IMR-90 (cell line): ENCODE results near the gene PRKCE. TPM values are rescaled to one million over a fixed set of nuclear protein-coding genes. Genes with fewer than 3 reads are reported as not detected.

Experiments used
- ATAC-seq: fragments of 200-7000 bp; cut with Tn5 transposase; 2 replicates; pipeline ENCODE4 v1.9.1; 2020; ENCODE audit warnings: low read depth, mild to moderate bottlenecking, moderate library complexity
- BruUV-seq: library from RNA; stranded (reverse); fragments of 400-500 nt; replicated peaks from 2 replicates; lab custom pipeline; 2021; lab: Mats Ljungman, UMichigan
- CTCF ChIA-PET: fragments of 300-600 bp; formaldehyde crosslinking; extraction: SDS; loops from one replicate; lab custom pipeline; 2021; ENCODE audit warnings: antibody characterized with exemption; lab: Yijun Ruan, JAX
- POLR2A ChIA-PET: fragments of 300-600 bp; sonication (Branson Sonifier 250); formaldehyde crosslinking; loops from one replicate; lab custom pipeline; 2022; ENCODE audit warnings: antibody characterized with exemption; ENCODE audit not compliant: unreplicated experiment; lab: Charles Lee
- DNase-seq: peaks from one replicate; pipeline ENCODE4 v3.0.0; 2013
- H2AFZ ChIP-seq: replicated peaks from 2 replicates; pipeline ENCODE3; 2013; ENCODE audit warnings: low read length, mild to moderate bottlenecking; ENCODE audit not compliant: poor library complexity
- H2AK5ac ChIP-seq: 2 replicates; pipeline ENCODE4 v1.6.1; 2013; ENCODE audit warnings: low read depth, low read length, inconsistent platforms
- H2AK9ac ChIP-seq: replicated peaks from 2 replicates; pipeline ENCODE3; 2013; ENCODE audit warnings: mild to moderate bottlenecking, low read depth, low read length, moderate library complexity; ENCODE audit not compliant: poor library complexity
- H2BK120ac ChIP-seq: 2 replicates; pipeline ENCODE4 v1.6.1; 2013; ENCODE audit warnings: low read depth, low read length, inconsistent platforms
- H2BK15ac ChIP-seq: 3 replicates; pipeline ENCODE4 v1.6.1; 2013; ENCODE audit warnings: low read depth, low read length, inconsistent platforms
- H2BK20ac ChIP-seq: 2 replicates; pipeline ENCODE4 v1.6.1; 2013; ENCODE audit warnings: low read depth, mild to moderate bottlenecking, inconsistent platforms, low read length, moderate library complexity
- H2BK5ac ChIP-seq: 2 replicates; pipeline ENCODE4 v1.6.1; 2013; ENCODE audit warnings: mild to moderate bottlenecking, low read depth, low read length, inconsistent platforms; ENCODE audit not compliant: poor library complexity, severe bottlenecking
- H3K14ac ChIP-seq: replicated peaks from 2 replicates; pipeline ENCODE4 v1.6.1; 2013; ENCODE audit warnings: low read depth, low read length, inconsistent platforms
- H3K18ac ChIP-seq: 2 replicates; pipeline ENCODE4 v1.6.1; 2013; ENCODE audit warnings: low read depth, low read length, control low read depth
- H3K23ac ChIP-seq: 2 replicates; pipeline ENCODE4 v1.6.1; 2013; ENCODE audit warnings: low read depth, low read length, inconsistent platforms
- H3K27ac ChIP-seq: 2 replicates; pipeline ENCODE4 v1.5.1; 2013; ENCODE audit warnings: mild to moderate bottlenecking, control low read depth, low read length; ENCODE audit not compliant: insufficient read depth
- H3K27me3 ChIP-seq: 2 replicates; pipeline ENCODE4 v1.6.1; 2013; ENCODE audit warnings: low read length; ENCODE audit not compliant: control insufficient read depth, insufficient read depth
- H3K36me3 ChIP-seq: 2 replicates; pipeline ENCODE4 v1.6.1; 2013; ENCODE audit warnings: low read length, mixed read lengths; ENCODE audit not compliant: control insufficient read depth, insufficient read depth
- H3K4ac ChIP-seq: 2 replicates; pipeline ENCODE4 v1.6.1; 2013; ENCODE audit warnings: low read depth, low read length, inconsistent platforms
- H3K4me1 ChIP-seq: 2 replicates; pipeline ENCODE4 v1.6.1; 2013; ENCODE audit warnings: low read length, mixed read lengths; ENCODE audit not compliant: control insufficient read depth, insufficient read depth
- H3K4me2 ChIP-seq: 2 replicates; pipeline ENCODE4 v1.6.1; 2013; ENCODE audit warnings: low read depth, mild to moderate bottlenecking, control low read depth, low read length, moderate library complexity
- H3K4me3 ChIP-seq: 2 replicates; pipeline ENCODE4 v1.5.1; 2013; ENCODE audit warnings: low read depth, mild to moderate bottlenecking, control low read depth, low read length, moderate library complexity; ENCODE audit not compliant: insufficient read depth
- H3K56ac ChIP-seq: 2 replicates; pipeline ENCODE4 v1.6.1; 2013; ENCODE audit warnings: low read length, inconsistent platforms; ENCODE audit not compliant: insufficient read depth; ENCODE audit errors: extremely low read depth
- H3K79me1 ChIP-seq, 2 experiments: 2 replicates each; pipeline ENCODE4 v1.6.1; 2013; ENCODE audit warnings: low read length in 2 of 2, inconsistent platforms in 1 of 2, low read depth in 1 of 2
- H3K9ac ChIP-seq: 2 replicates; pipeline ENCODE4 v1.6.1; 2013; ENCODE audit warnings: low read depth, low read length, control low read depth
- H3K9me1 ChIP-seq: 2 replicates; pipeline ENCODE4 v1.6.1; 2013; ENCODE audit warnings: low read length, inconsistent platforms; ENCODE audit not compliant: insufficient read depth
- H3K9me3 ChIP-seq: 2 replicates; pipeline ENCODE4 v1.6.1; 2013; ENCODE audit warnings: low read length; ENCODE audit not compliant: control insufficient read depth, insufficient read depth
- H4K20me1 ChIP-seq: 2 replicates; pipeline ENCODE4 v1.6.1; 2013; ENCODE audit warnings: low read length, inconsistent platforms; ENCODE audit not compliant: insufficient read depth
- H4K5ac ChIP-seq: 2 replicates; pipeline ENCODE4 v1.6.1; 2013; ENCODE audit warnings: mild to moderate bottlenecking, low read depth, low read length, control low read depth
- H4K8ac ChIP-seq, 2 experiments: 2 replicates each; pipeline ENCODE4 v1.6.1; 2013; ENCODE audit warnings: low read depth in 2 of 2, low read length in 2 of 2, control low read depth in 1 of 2, inconsistent platforms in 1 of 2
- H4K91ac ChIP-seq: 2 replicates; pipeline ENCODE4 v1.6.1; 2013; ENCODE audit warnings: low read depth, low read length, inconsistent platforms; ENCODE audit not compliant: insufficient read depth
- CEBPB ChIP-seq: IDR thresholded peaks from 2 replicates; pipeline ENCODE4 v1.6.1; 2012; ENCODE audit warnings: low read depth, low read length, improper control_type of control experiment
- CHD1 ChIP-seq: IDR thresholded peaks from 2 replicates; pipeline ENCODE4 v1.6.1; 2012; ENCODE audit warnings: low read depth, low read length, improper control_type of control experiment
- CTCF ChIP-seq: conservative IDR thresholded peaks from 2 replicates; pipeline ENCODE4 v1.5.1; 2012; ENCODE audit warnings: mild to moderate bottlenecking, low read depth, low read length, improper control_type of control experiment
- ELK1 ChIP-seq: fragments of 150-350 bp; IDR thresholded peaks from 2 replicates; pipeline ENCODE4 v1.6.1; 2016; ENCODE audit warnings: low read depth, mild to moderate bottlenecking, low read length, moderate library complexity, borderline replicate concordance
- MAFK ChIP-seq: IDR thresholded peaks from 2 replicates; pipeline ENCODE4 v1.6.1; 2012; ENCODE audit warnings: low read depth, low read length, improper control_type of control experiment
- MXI1 ChIP-seq: IDR thresholded peaks from 2 replicates; pipeline ENCODE4 v1.6.1; 2012; ENCODE audit warnings: low read depth, mild to moderate bottlenecking, low read length, moderate library complexity, borderline replicate concordance
- NFE2L2 ChIP-seq: fragments of 150-350 bp; IDR thresholded peaks from 2 replicates; pipeline ENCODE4 v1.6.1; 2016; ENCODE audit warnings: low read depth, mild to moderate bottlenecking, low read length
- POLR2A ChIP-seq: IDR thresholded peaks from 2 replicates; pipeline ENCODE4 v1.6.1; 2012; ENCODE audit warnings: mild to moderate bottlenecking, low read depth, low read length
- RAD21 ChIP-seq: IDR thresholded peaks from 2 replicates; pipeline ENCODE4 v1.6.1; 2012; ENCODE audit warnings: low read length, improper control_type of control experiment
- RCOR1 ChIP-seq: IDR thresholded peaks from 2 replicates; pipeline ENCODE4 v1.6.1; 2012; ENCODE audit warnings: mild to moderate bottlenecking, low read length, improper control_type of control experiment; ENCODE audit not compliant: insufficient replicate concordance
- RFX5 ChIP-seq: IDR thresholded peaks from 2 replicates; pipeline ENCODE4 v1.8.0; 2012; ENCODE audit warnings: low read depth, mild to moderate bottlenecking, low read length, moderate library complexity
- USF2 ChIP-seq: fragments of 150-350 bp; IDR thresholded peaks from 2 replicates; pipeline ENCODE4 v1.6.1; 2017; ENCODE audit warnings: mild to moderate bottlenecking, antibody characterized with exemption, low read length, low read depth
- dilution Hi-C: fragments of 300-500 bp; cut with HindIII; formaldehyde crosslinking; loops from one replicate; pipeline ENCODE4 v1.14.3; 2018; ENCODE audit warnings: low sequenced_read_pairs; ENCODE audit not compliant: unreplicated experiment
- in situ Hi-C: fragments of 300-500 bp; cut with MboI; formaldehyde crosslinking; loops from 3 replicates; pipeline ENCODE4 v1.14.3; 2019; ENCODE audit warnings: low sequenced_read_pairs, inconsistent platforms, mixed read lengths
- intact Hi-C: fragments of 100-400 bp; cut with micrococcal nuclease; formaldehyde crosslinking; loops from 2 replicates; pipeline ENCODE4 v1.10.0; 2022
- polyA plus RNA-seq, 3 experiments: library from polyadenylated mRNA; depleted of rRNA; stranded (reverse); fragments of >200 nt; gene quantifications; 2 replicates each; pipeline ENCODE4 v1.2.3, GENCODE V29; 2012; ENCODE audit warnings: low replicate concordance in 1 of 3
- total RNA-seq: library from RNA; depleted of rRNA; stranded (reverse); fragments of >200 nt; gene quantifications from 2 replicates; pipeline ENCODE4 v1.2.3, GENCODE V29; 2012

Gene PRKCE
- total and polyA plus RNA-seq, 2 of the 4 experiments (the other 2 are of a cell fraction) = 8.1 to 32.4 TPM

- no peak for ATAC-seq
- H3K4me1 ChIP-seq = no peaks in the 10 kb centered on the region; the same call in 1 of the 2 replicates
- H3K4me3 ChIP-seq = no peak overlapping the region
- no peak overlapping the region for H4K5ac ChIP-seq
- no peak overlapping the region for H2AK9ac ChIP-seq
- H3K18ac ChIP-seq = no peak overlapping the region
- H3K27me3 ChIP-seq = no peaks in the 10 kb centered on the region
- no peak overlapping the region for H2BK120ac ChIP-seq
- H2AFZ ChIP-seq = no peak overlapping the region
- H3K36me3 ChIP-seq = no peaks in the 10 kb centered on the region; the same call in 1 of the 2 replicates
- no peak overlapping the region for H2AK5ac ChIP-seq
- POLR2A ChIA-PET = no interaction called here
- DNase-seq = no peak
- no peak overlapping the region for H4K8ac ChIP-seq
- H3K56ac ChIP-seq = no peak overlapping the region
- intact Hi-C loops = no loop called here
- H3K14ac ChIP-seq = no peak overlapping the region
- no TSS peak for BruUV-seq
- H3K4me2 ChIP-seq = no peak overlapping the region
- CTCF ChIA-PET = no interaction called here
- no peak overlapping the region for H3K27ac ChIP-seq
- no peak overlapping the region for H2BK20ac ChIP-seq
- peaks cover 14% of the 10 kb centered on the region for H4K20me1 ChIP-seq
- 0 out of 2 replicates have a peak overlapping the region, but pooled peaks have one; percentile 10 for H3K23ac ChIP-seq
- dilution Hi-C loops = no loop called here
- H3K9me3 ChIP-seq = no peaks in the 10 kb centered on the region
- H2BK15ac ChIP-seq = no peak overlapping the region
- no peak overlapping the region for H3K9ac ChIP-seq
- H3K9me1 ChIP-seq = peaks cover 9% of the 10 kb centered on the region
- H4K91ac ChIP-seq = no peak overlapping the region
- no peak overlapping the region for H2BK5ac ChIP-seq
- H3K4ac ChIP-seq = no peak overlapping the region
- in situ Hi-C loops = no loop called here
- no peak for TF ChIP-seq MXI1
- TF ChIP-seq RAD21 = no peak
- no peak for TF ChIP-seq RFX5
- TF ChIP-seq ELK1 = no peak
- TF ChIP-seq CHD1 = no peak
- no peak for TF ChIP-seq CEBPB
- no peak for TF ChIP-seq RCOR1
- no peak for TF ChIP-seq MAFK
- TF ChIP-seq CTCF = no peak
- no peak for TF ChIP-seq POLR2A
- TF ChIP-seq USF2 = no peak
- TF ChIP-seq NFE2L2 = no peak
- H3K79me1 ChIP-seq = peaks cover 8 to 12% of the 10 kb centered on the region in 2 experiments; a peak in 2 of 4 replicates
These were observed 88.5 kb downstream of the PRKCE start for GRCh38 chr2:45739796-45740485.
